IMR-90 (cell line): ENCODE results near the gene ABHD2. TPM values are rescaled to one million over a fixed set of nuclear protein-coding genes. Genes with fewer than 3 reads are reported as not detected.

Source experiments
- ATAC-seq: fragments of 200-7000 bp; cut with Tn5 transposase; 2 replicates; pipeline ENCODE4 v1.9.1; 2020; ENCODE audit warnings: low read depth, mild to moderate bottlenecking, moderate library complexity
- BruUV-seq: library from RNA; stranded (reverse); fragments of 400-500 nt; replicated peaks from 2 replicates; lab custom pipeline; 2021; lab: Mats Ljungman, UMichigan
- CTCF ChIA-PET: fragments of 300-600 bp; formaldehyde crosslinking; extraction: SDS; loops from one replicate; lab custom pipeline; 2021; ENCODE audit warnings: antibody characterized with exemption; lab: Yijun Ruan, JAX
- POLR2A ChIA-PET: fragments of 300-600 bp; sonication (Branson Sonifier 250); formaldehyde crosslinking; loops from one replicate; lab custom pipeline; 2022; ENCODE audit warnings: antibody characterized with exemption; ENCODE audit not compliant: unreplicated experiment; lab: Charles Lee
- DNase-seq: peaks from one replicate; pipeline ENCODE4 v3.0.0; 2013
- H2AFZ ChIP-seq: replicated peaks from 2 replicates; pipeline ENCODE3; 2013; ENCODE audit warnings: low read length, mild to moderate bottlenecking; ENCODE audit not compliant: poor library complexity
- H2AK5ac ChIP-seq: 2 replicates; pipeline ENCODE4 v1.6.1; 2013; ENCODE audit warnings: low read depth, low read length, inconsistent platforms
- H2AK9ac ChIP-seq: replicated peaks from 2 replicates; pipeline ENCODE3; 2013; ENCODE audit warnings: mild to moderate bottlenecking, low read depth, low read length, moderate library complexity; ENCODE audit not compliant: poor library complexity
- H2BK120ac ChIP-seq: 2 replicates; pipeline ENCODE4 v1.6.1; 2013; ENCODE audit warnings: low read depth, low read length, inconsistent platforms
- H2BK15ac ChIP-seq: 3 replicates; pipeline ENCODE4 v1.6.1; 2013; ENCODE audit warnings: low read depth, low read length, inconsistent platforms
- H2BK20ac ChIP-seq: 2 replicates; pipeline ENCODE4 v1.6.1; 2013; ENCODE audit warnings: low read depth, mild to moderate bottlenecking, inconsistent platforms, low read length, moderate library complexity
- H2BK5ac ChIP-seq: 2 replicates; pipeline ENCODE4 v1.6.1; 2013; ENCODE audit warnings: mild to moderate bottlenecking, low read depth, low read length, inconsistent platforms; ENCODE audit not compliant: poor library complexity, severe bottlenecking
- H3K14ac ChIP-seq: replicated peaks from 2 replicates; pipeline ENCODE4 v1.6.1; 2013; ENCODE audit warnings: low read depth, low read length, inconsistent platforms
- H3K18ac ChIP-seq: 2 replicates; pipeline ENCODE4 v1.6.1; 2013; ENCODE audit warnings: low read depth, low read length, control low read depth
- H3K23ac ChIP-seq: 2 replicates; pipeline ENCODE4 v1.6.1; 2013; ENCODE audit warnings: low read depth, low read length, inconsistent platforms
- H3K27ac ChIP-seq: 2 replicates; pipeline ENCODE4 v1.5.1; 2013; ENCODE audit warnings: mild to moderate bottlenecking, control low read depth, low read length; ENCODE audit not compliant: insufficient read depth
- H3K27me3 ChIP-seq: 2 replicates; pipeline ENCODE4 v1.6.1; 2013; ENCODE audit warnings: low read length; ENCODE audit not compliant: control insufficient read depth, insufficient read depth
- H3K36me3 ChIP-seq: 2 replicates; pipeline ENCODE4 v1.6.1; 2013; ENCODE audit warnings: low read length, mixed read lengths; ENCODE audit not compliant: control insufficient read depth, insufficient read depth
- H3K4ac ChIP-seq: 2 replicates; pipeline ENCODE4 v1.6.1; 2013; ENCODE audit warnings: low read depth, low read length, inconsistent platforms
- H3K4me1 ChIP-seq: 2 replicates; pipeline ENCODE4 v1.6.1; 2013; ENCODE audit warnings: low read length, mixed read lengths; ENCODE audit not compliant: control insufficient read depth, insufficient read depth
- H3K4me2 ChIP-seq: 2 replicates; pipeline ENCODE4 v1.6.1; 2013; ENCODE audit warnings: low read depth, mild to moderate bottlenecking, control low read depth, low read length, moderate library complexity
- H3K4me3 ChIP-seq: 2 replicates; pipeline ENCODE4 v1.5.1; 2013; ENCODE audit warnings: low read depth, mild to moderate bottlenecking, control low read depth, low read length, moderate library complexity; ENCODE audit not compliant: insufficient read depth
- H3K56ac ChIP-seq: 2 replicates; pipeline ENCODE4 v1.6.1; 2013; ENCODE audit warnings: low read length, inconsistent platforms; ENCODE audit not compliant: insufficient read depth; ENCODE audit errors: extremely low read depth
- H3K79me1 ChIP-seq, 2 experiments: 2 replicates each; pipeline ENCODE4 v1.6.1; 2013; ENCODE audit warnings: low read length in 2 of 2, inconsistent platforms in 1 of 2, low read depth in 1 of 2
- H3K9ac ChIP-seq: 2 replicates; pipeline ENCODE4 v1.6.1; 2013; ENCODE audit warnings: low read depth, low read length, control low read depth
- H3K9me1 ChIP-seq: 2 replicates; pipeline ENCODE4 v1.6.1; 2013; ENCODE audit warnings: low read length, inconsistent platforms; ENCODE audit not compliant: insufficient read depth
- H3K9me3 ChIP-seq: 2 replicates; pipeline ENCODE4 v1.6.1; 2013; ENCODE audit warnings: low read length; ENCODE audit not compliant: control insufficient read depth, insufficient read depth
- H4K20me1 ChIP-seq: 2 replicates; pipeline ENCODE4 v1.6.1; 2013; ENCODE audit warnings: low read length, inconsistent platforms; ENCODE audit not compliant: insufficient read depth
- H4K5ac ChIP-seq: 2 replicates; pipeline ENCODE4 v1.6.1; 2013; ENCODE audit warnings: mild to moderate bottlenecking, low read depth, low read length, control low read depth
- H4K8ac ChIP-seq, 2 experiments: 2 replicates each; pipeline ENCODE4 v1.6.1; 2013; ENCODE audit warnings: low read depth in 2 of 2, low read length in 2 of 2, control low read depth in 1 of 2, inconsistent platforms in 1 of 2
- H4K91ac ChIP-seq: 2 replicates; pipeline ENCODE4 v1.6.1; 2013; ENCODE audit warnings: low read depth, low read length, inconsistent platforms; ENCODE audit not compliant: insufficient read depth
- BHLHE40 ChIP-seq: fragments of 150-350 bp; IDR thresholded peaks from 2 replicates; pipeline ENCODE4 v1.6.1; 2016; ENCODE audit warnings: mild to moderate bottlenecking, low read depth, low read length
- CEBPB ChIP-seq: IDR thresholded peaks from 2 replicates; pipeline ENCODE4 v1.6.1; 2012; ENCODE audit warnings: low read depth, low read length, improper control_type of control experiment
- CHD1 ChIP-seq: IDR thresholded peaks from 2 replicates; pipeline ENCODE4 v1.6.1; 2012; ENCODE audit warnings: low read depth, low read length, improper control_type of control experiment
- CTCF ChIP-seq: conservative IDR thresholded peaks from 2 replicates; pipeline ENCODE4 v1.5.1; 2012; ENCODE audit warnings: mild to moderate bottlenecking, low read depth, low read length, improper control_type of control experiment
- ELK1 ChIP-seq: fragments of 150-350 bp; IDR thresholded peaks from 2 replicates; pipeline ENCODE4 v1.6.1; 2016; ENCODE audit warnings: low read depth, mild to moderate bottlenecking, low read length, moderate library complexity, borderline replicate concordance
- FOS ChIP-seq: fragments of 150-350 bp; IDR thresholded peaks from 2 replicates; pipeline ENCODE4 v1.6.1; 2016; ENCODE audit warnings: low read depth, low read length
- MAFK ChIP-seq: IDR thresholded peaks from 2 replicates; pipeline ENCODE4 v1.6.1; 2012; ENCODE audit warnings: low read depth, low read length, improper control_type of control experiment
- MAZ ChIP-seq: IDR thresholded peaks from 2 replicates; pipeline ENCODE4 v1.6.1; 2012; ENCODE audit warnings: low read depth, mild to moderate bottlenecking, low read length, improper control_type of control experiment, moderate library complexity, borderline replicate concordance
- MXI1 ChIP-seq: IDR thresholded peaks from 2 replicates; pipeline ENCODE4 v1.6.1; 2012; ENCODE audit warnings: low read depth, mild to moderate bottlenecking, low read length, moderate library complexity, borderline replicate concordance
- NFE2L2 ChIP-seq: fragments of 150-350 bp; IDR thresholded peaks from 2 replicates; pipeline ENCODE4 v1.6.1; 2016; ENCODE audit warnings: low read depth, mild to moderate bottlenecking, low read length
- POLR2A ChIP-seq: IDR thresholded peaks from 2 replicates; pipeline ENCODE4 v1.6.1; 2012; ENCODE audit warnings: mild to moderate bottlenecking, low read depth, low read length
- RAD21 ChIP-seq: IDR thresholded peaks from 2 replicates; pipeline ENCODE4 v1.6.1; 2012; ENCODE audit warnings: low read length, improper control_type of control experiment
- RCOR1 ChIP-seq: IDR thresholded peaks from 2 replicates; pipeline ENCODE4 v1.6.1; 2012; ENCODE audit warnings: mild to moderate bottlenecking, low read length, improper control_type of control experiment; ENCODE audit not compliant: insufficient replicate concordance
- RFX5 ChIP-seq: IDR thresholded peaks from 2 replicates; pipeline ENCODE4 v1.8.0; 2012; ENCODE audit warnings: low read depth, mild to moderate bottlenecking, low read length, moderate library complexity
- SMC3 ChIP-seq: fragments of 150-350 bp; IDR thresholded peaks from 2 replicates; pipeline ENCODE4 v1.6.1; 2016; ENCODE audit warnings: low read depth, mild to moderate bottlenecking, antibody characterized with exemption, low read length, moderate library complexity
- WGBS, 2 experiments: methylation state at CpG; one replicate each; pipeline versions ENCODE4 v1.1.5 to v1.1.7; 2013; ENCODE audit warnings: missing lambda C conversion rate in 2 of 2; ENCODE audit not compliant: insufficient read length in 1 of 2; ENCODE audit errors: extremely low coverage in 2 of 2; 5-methylcytosine and 5-hydroxymethylcytosine counted together
- dilution Hi-C: fragments of 300-500 bp; cut with HindIII; formaldehyde crosslinking; loops from one replicate; pipeline ENCODE4 v1.14.3; 2018; ENCODE audit warnings: low sequenced_read_pairs; ENCODE audit not compliant: unreplicated experiment
- in situ Hi-C: fragments of 300-500 bp; cut with MboI; formaldehyde crosslinking; loops from 3 replicates; pipeline ENCODE4 v1.14.3; 2019; ENCODE audit warnings: low sequenced_read_pairs, inconsistent platforms, mixed read lengths
- intact Hi-C: fragments of 100-400 bp; cut with micrococcal nuclease; formaldehyde crosslinking; loops from 2 replicates; pipeline ENCODE4 v1.10.0; 2022
- polyA plus RNA-seq, 3 experiments: library from polyadenylated mRNA; depleted of rRNA; stranded (reverse); fragments of >200 nt; gene quantifications; 2 replicates each; pipeline ENCODE4 v1.2.3, GENCODE V29; 2012; ENCODE audit warnings: low replicate concordance in 1 of 3
- total RNA-seq: library from RNA; depleted of rRNA; stranded (reverse); fragments of >200 nt; gene quantifications from 2 replicates; pipeline ENCODE4 v1.2.3, GENCODE V29; 2012
- TF ChIP-seq, protein P1 (sequence below): fragments of 150-350 bp; IDR thresholded peaks from 2 replicates; pipeline ENCODE4 v1.6.1; 2017; ENCODE audit warnings: mild to moderate bottlenecking, antibody characterized with exemption, low read length, low read depth

ABHD2 gene
- total and polyA plus RNA-seq, 2 of the 4 experiments (the other 2 are of a cell fraction): 31.2 to 62.9 TPM

DNA sequence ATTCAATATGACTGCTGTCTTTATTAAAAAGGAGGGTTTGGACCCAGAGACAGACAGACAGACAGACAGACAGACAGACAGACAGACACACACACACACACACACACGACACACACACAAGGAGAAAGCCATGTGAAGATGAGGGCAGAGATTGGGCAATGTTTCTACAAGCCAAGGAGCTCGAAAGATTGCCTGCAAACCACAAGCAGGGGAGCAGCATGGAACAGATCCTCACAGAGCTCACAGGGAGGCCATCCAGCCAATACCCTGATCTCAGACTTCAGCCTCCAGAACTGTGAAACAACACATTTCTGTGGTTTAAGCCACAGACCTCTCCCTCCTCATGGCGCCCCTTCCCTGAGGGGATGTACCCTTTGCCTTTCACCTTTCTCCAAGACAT is 35.8 kb upstream of the ABHD2 start:
- no peaks in the 10 kb centered on the region for H4K20me1 ChIP-seq
- no peaks in the 10 kb centered on the region for H3K27me3 ChIP-seq
- CTCF ChIA-PET: interaction anchor here (0.9 kb wide), 1 partner anchor 80 kb away, joined by 3 read pairs; no protein-coding TSS in a partner anchor
- peak overlapping the region; percentile 3 for H4K5ac ChIP-seq
- H3K23ac ChIP-seq: peak overlapping the region; percentile 79
- peak overlapping the region; percentile 45 for H3K56ac ChIP-seq
- H3K4ac ChIP-seq: peak overlapping the region; percentile 91
- peak overlapping the region; percentile 81 for H3K14ac ChIP-seq
- peak overlapping the region; percentile 90 for H4K91ac ChIP-seq
- peak overlapping the region; percentile 77 for H2AFZ ChIP-seq
- 20% methylated on average over 1 of the region's 3 CpGs; no CpG with 5 or more reads in 1 of the 2 experiments for WGBS, 2 experiments
- peak overlapping the region; percentile 5 for H3K18ac ChIP-seq
- peaks cover 8% of the 10 kb centered on the region for H3K4me1 ChIP-seq
- no peak overlapping the region for H3K4me2 ChIP-seq
- H3K9ac ChIP-seq: 0 out of 2 replicates have a peak overlapping the region, but pooled peaks have one; percentile 9
- dilution Hi-C loops: no loop called here
- H3K79me1 ChIP-seq: no peaks in the 10 kb centered on the region
- peak overlapping the region; percentile 95 for H2BK120ac ChIP-seq
- no peaks in the 10 kb centered on the region for H3K9me3 ChIP-seq
- H3K9me1 ChIP-seq: peaks cover 4% of the 10 kb centered on the region
- peak overlapping the region; percentile 91; the same call in 2 of the 3 replicates for H2BK15ac ChIP-seq
- peak overlapping the region; percentile 95 for H2BK20ac ChIP-seq
- peak overlapping the region; percentile 85 for H2BK5ac ChIP-seq
- DNase-seq (peak; percentile 97), ATAC-seq (peak; percentile 77)
- TF ChIP-seq SMC3 (0 out of 2 replicates have a peak, but pooled peaks have one; percentile 15), NFE2L2 (no peak), RFX5 (no peak), ELK1 (no peak), BHLHE40 (no peak), CEBPB (peak; percentile 97), POLR2A (no peak), MAZ (no peak; the same call in 1 of the 2 replicates), MXI1 (peak; percentile 54; the same call in 1 of the 2 replicates), CHD1 (no peak), RAD21 (no peak), FOS (peak; percentile 21; the same call in 1 of the 2 replicates), CTCF (no peak), RCOR1 (peak; percentile 52), MAFK (no peak)
- TF ChIP-seq, protein P1, sequence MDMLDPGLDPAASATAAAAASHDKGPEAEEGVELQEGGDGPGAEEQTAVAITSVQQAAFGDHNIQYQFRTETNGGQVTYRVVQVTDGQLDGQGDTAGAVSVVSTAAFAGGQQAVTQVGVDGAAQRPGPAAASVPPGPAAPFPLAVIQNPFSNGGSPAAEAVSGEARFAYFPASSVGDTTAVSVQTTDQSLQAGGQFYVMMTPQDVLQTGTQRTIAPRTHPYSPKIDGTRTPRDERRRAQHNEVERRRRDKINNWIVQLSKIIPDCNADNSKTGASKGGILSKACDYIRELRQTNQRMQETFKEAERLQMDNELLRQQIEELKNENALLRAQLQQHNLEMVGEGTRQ: no peak
- intact Hi-C loops: loop anchor here (10.0 kb wide), 1 partner anchor 252 kb away; no protein-coding TSS in a partner anchor
- H3K27ac ChIP-seq: peak overlapping the region; percentile 36
- H2AK9ac ChIP-seq: peak overlapping the region; percentile 25
- in situ Hi-C loops: no loop called here
- POLR2A ChIA-PET: no interaction called here
- peak overlapping the region; percentile 89 for H2AK5ac ChIP-seq
- H3K4me3 ChIP-seq: no peak overlapping the region
- H4K8ac ChIP-seq: peak overlapping the region; percentile 48 to 86
- BruUV-seq: no TSS peak
- no peaks in the 10 kb centered on the region for H3K36me3 ChIP-seq
